ENCODE measurements around the gene PPP1R26. TPM values are rescaled to one million over a fixed set of nuclear protein-coding genes. Genes with fewer than 3 reads are reported as not detected.

The PPP1R26 gene
- total and polyA plus RNA-seq, 2 of the 4 experiments (the other 2 are of a cell fraction) = 3.8 to 5.6 TPM

DNA sequence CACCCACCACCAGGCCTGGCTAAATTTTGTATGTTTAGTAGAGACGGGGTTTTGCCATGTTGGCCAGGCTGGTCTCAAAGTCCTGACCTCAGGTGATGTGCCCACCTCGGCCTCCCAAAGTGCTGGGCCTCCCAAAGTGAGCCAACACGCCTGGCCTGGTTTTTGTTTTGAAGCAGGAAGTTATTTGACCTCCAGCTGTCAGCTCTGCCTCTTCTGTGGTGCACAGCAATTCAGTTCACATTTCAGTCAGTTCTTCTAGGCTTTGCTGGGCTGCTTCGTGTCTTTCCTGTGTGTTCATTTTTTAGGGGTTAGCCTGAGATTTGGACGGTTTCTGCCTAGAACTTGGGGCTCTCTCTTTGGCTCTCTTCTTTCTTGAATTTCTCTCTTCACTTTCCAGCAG lies 50.6 kb downstream of the PPP1R26 start:
- DNase-seq (no peak), ATAC-seq (ENCODE audit: low read depth) (no peak)
- ChIA-PET CTCF (no interaction called here), POLR2A (ENCODE audit: unreplicated experiment) (no interaction called here)
- Histone ChIP-seq H2AK5ac (ENCODE audit: low read depth, low read length) (no peak overlapping the region), H4K91ac (ENCODE audit: insufficient read depth, low read depth, low read length) (no peak overlapping the region), H3K4ac (ENCODE audit: low read depth, low read length) (no peak overlapping the region), H4K8ac (ENCODE audit: low read depth in 2 of 2, low read length in 2 of 2) (no peak overlapping the region), H2BK15ac (ENCODE audit: low read depth, low read length) (no peak overlapping the region), H3K4me2 (ENCODE audit: low read depth, low read length) (no peak overlapping the region), H3K4me3 (ENCODE audit: insufficient read depth, low read depth, low read length) (no peak overlapping the region), H2BK20ac (ENCODE audit: low read depth, low read length) (no peak overlapping the region), H2BK5ac (ENCODE audit: low read depth, low read length, poor library complexity, severe bottlenecking) (no peak overlapping the region), H3K9ac (ENCODE audit: low read depth, low read length) (no peak overlapping the region), H2AK9ac (replicated peaks; ENCODE audit: low read depth, low read length, poor library complexity) (no peak overlapping the region), H3K27me3 (ENCODE audit: control insufficient read depth, insufficient read depth, low read length) (peaks cover 6% of the 10 kb centered on the region), H3K18ac (ENCODE audit: low read depth, low read length) (no peak overlapping the region), H3K23ac (ENCODE audit: low read depth, low read length) (no peak overlapping the region), H3K14ac (replicated peaks; ENCODE audit: low read depth, low read length) (no peak overlapping the region), H3K36me3 (ENCODE audit: control insufficient read depth, insufficient read depth, low read length) (no peaks in the 10 kb centered on the region), H3K56ac (ENCODE audit: extremely low read depth, insufficient read depth, low read length) (no peak overlapping the region), H3K9me1 (ENCODE audit: insufficient read depth, low read length) (no peaks in the 10 kb centered on the region), H3K9me3 (ENCODE audit: control insufficient read depth, insufficient read depth, low read length) (no peaks in the 10 kb centered on the region), H4K20me1 (ENCODE audit: insufficient read depth, low read length) (no peaks in the 10 kb centered on the region), H3K4me1 (ENCODE audit: control insufficient read depth, insufficient read depth, low read length) (no peaks in the 10 kb centered on the region), H3K27ac (ENCODE audit: insufficient read depth, low read length) (no peak overlapping the region), H2AFZ (replicated peaks; ENCODE audit: low read length, poor library complexity) (no peak overlapping the region), H2BK120ac (ENCODE audit: low read depth, low read length) (no peak overlapping the region), H3K79me1 (ENCODE audit: low read depth in 1 of 2, low read length in 2 of 2) (no peaks in the 10 kb centered on the region), H4K5ac (ENCODE audit: low read depth, low read length) (no peak overlapping the region)
- no TSS peak for BruUV-seq (replicated peaks)
- dilution Hi-C loops (cut with HindIII; ENCODE audit: low sequenced_read_pairs, unreplicated experiment) = no loop called here
- WGBS, 2 experiments (ENCODE audit: extremely low coverage in 2 of 2, insufficient read length in 1 of 2) = 40% methylated on average over 3 of the region's 5 CpGs; no CpG with 5 or more reads in 1 of the 2 experiments
- intact Hi-C loops (cut with micrococcal nuclease) = no loop called here
- TF ChIP-seq MXI1 (IDR thresholded peaks at IDR 0.05; ENCODE audit: borderline replicate concordance, low read depth, low read length) = no peak
- in situ Hi-C loops (cut with MboI; ENCODE audit: low sequenced_read_pairs) = no loop called here
